ENCODE results near the gene RAB11A. TPM values are rescaled to one million over a fixed set of nuclear protein-coding genes. Genes with fewer than 3 reads are reported as not detected.

RAB11A gene
- total RNA-seq, 1 donor from 2014 or later = 153 TPM

- TF ChIP-seq CTCF (IDR thresholded peaks at IDR 0.05) = no peak
- peaks cover 8% of the 10 kb centered on the region for H3K27me3 Mint-ChIP-seq (ENCODE audit: low read depth)
- no peaks in the 10 kb centered on the region for H3K36me3 Mint-ChIP-seq (ENCODE audit: low read depth)
These were observed 17.3 kb upstream of the RAB11A start for GRCh38 chr15:65851981-65852380.

GRCh38 chr15:65856821-65857455, 12.4 kb upstream of the RAB11A start:
- Mint-ChIP-seq H3K4me3 (ENCODE audit: unreplicated experiment) (no peak overlapping the region), H3K9me3 (ENCODE audit: low read depth) (no peaks in the 10 kb centered on the region), H3K36me3 (ENCODE audit: low read depth) (no peaks in the 10 kb centered on the region), H3K27ac (ENCODE audit: unreplicated experiment) (no peak overlapping the region), H3K4me1 (ENCODE audit: low read depth) (peaks cover 5% of the 10 kb centered on the region), H3K27me3 (ENCODE audit: low read depth) (peaks cover 10% of the 10 kb centered on the region)
- DNase-seq (ENCODE audit: low spot score) = no peak
- TF ChIP-seq CTCF (IDR thresholded peaks at IDR 0.05) = peak; percentile 83

More at GRCh38 chr15:65851981-65852380, 17.3 kb upstream of the RAB11A start:
- H3K27ac Mint-ChIP-seq (ENCODE audit: unreplicated experiment) = no peak overlapping the region
- DNase-seq (ENCODE audit: low spot score) = no peak
- H3K9me3 Mint-ChIP-seq (ENCODE audit: low read depth) = no peaks in the 10 kb centered on the region
- H3K4me3 Mint-ChIP-seq (ENCODE audit: unreplicated experiment) = no peak overlapping the region
- no peaks in the 10 kb centered on the region for H3K4me1 Mint-ChIP-seq (ENCODE audit: low read depth)

GRCh38 chr15:65857718-65858402, 11.4 kb upstream of the RAB11A start:
- no peaks in the 10 kb centered on the region for H3K36me3 Mint-ChIP-seq (ENCODE audit: low read depth)
- no peak for TF ChIP-seq CTCF (IDR thresholded peaks at IDR 0.05)
- no peaks in the 10 kb centered on the region for H3K9me3 Mint-ChIP-seq (ENCODE audit: low read depth)
- peaks cover 10% of the 10 kb centered on the region for H3K27me3 Mint-ChIP-seq (ENCODE audit: low read depth)
- H3K27ac Mint-ChIP-seq (ENCODE audit: unreplicated experiment) = no peak overlapping the region
- H3K4me3 Mint-ChIP-seq (ENCODE audit: unreplicated experiment) = no peak overlapping the region
- DNase-seq (ENCODE audit: low spot score) = no peak
- H3K4me1 Mint-ChIP-seq (ENCODE audit: low read depth) = peaks cover 5% of the 10 kb centered on the region

- Mint-ChIP-seq H3K36me3 (ENCODE audit: low read depth) (no peaks in the 10 kb centered on the region), H3K9me3 (ENCODE audit: low read depth) (no peaks in the 10 kb centered on the region), H3K4me3 (ENCODE audit: unreplicated experiment) (no peak overlapping the region), H3K27me3 (ENCODE audit: low read depth) (peaks cover 10% of the 10 kb centered on the region), H3K27ac (ENCODE audit: unreplicated experiment) (no peak overlapping the region), H3K4me1 (ENCODE audit: low read depth) (peaks cover 5% of the 10 kb centered on the region)
- TF ChIP-seq CTCF (IDR thresholded peaks at IDR 0.05) = peak; percentile 68
- DNase-seq (ENCODE audit: low spot score) = no peak
These were observed 6.6 kb upstream of the RAB11A start for GRCh38 chr15:65862682-65863081.

GRCh38 chr15:65863106-65863505, 6.2 kb upstream of the RAB11A start:
- Mint-ChIP-seq H3K36me3 (ENCODE audit: low read depth) (no peaks in the 10 kb centered on the region), H3K4me1 (ENCODE audit: low read depth) (peaks cover 2% of the 10 kb centered on the region), H3K27me3 (ENCODE audit: low read depth) (peaks cover 10% of the 10 kb centered on the region), H3K9me3 (ENCODE audit: low read depth) (no peaks in the 10 kb centered on the region), H3K4me3 (ENCODE audit: unreplicated experiment) (no peak overlapping the region), H3K27ac (ENCODE audit: unreplicated experiment) (no peak overlapping the region)
- no peak for TF ChIP-seq CTCF (IDR thresholded peaks at IDR 0.05)
- no peak for DNase-seq (ENCODE audit: low spot score)

Data from chondrocyte (in vitro differentiated cells).